ENCODE results near the gene DPF3. TPM values are rescaled to one million over a fixed set of nuclear protein-coding genes. Genes with fewer than 3 reads are reported as not detected.

Gene DPF3
- polyA plus RNA-seq, 1 experiment, result 15.8 TPM

GRCh38 chr14:72903716-72904115 is 9.8 kb upstream of the DPF3 start:
- H3K27me3 ChIP-seq (ENCODE audit: control insufficient read depth, insufficient read depth, low read length), result no peaks in the 10 kb centered on the region
- ChIA-PET POLR2A (interaction anchor here (1.1 to 1.4 kb wide), 2 partner anchors 10 to 390 kb away, joined by 3 read pairs; partner anchors contain the start of gene DPF3), CTCF (interaction anchor here (0.6 to 5.0 kb wide), 15 partner anchors 9 to 389 kb away, joined by 3 to 283 read pairs (median 4); partner anchors contain the start of gene DPF3)
- no peak for DNase-seq (ENCODE audit: low read depth, low spot score)
- H3K27ac ChIP-seq (ENCODE audit: low read depth, low read length), result no peak overlapping the region
- no peak overlapping the region for H3K4me3 ChIP-seq (ENCODE audit: low read depth, low read length)
- 0 out of 2 replicates have a peak, but pooled peaks cover 3% of the 10 kb centered on the region for H3K9me3 ChIP-seq (ENCODE audit: control insufficient read depth, insufficient read depth, low read length)
- TF ChIP-seq, protein P1, sequence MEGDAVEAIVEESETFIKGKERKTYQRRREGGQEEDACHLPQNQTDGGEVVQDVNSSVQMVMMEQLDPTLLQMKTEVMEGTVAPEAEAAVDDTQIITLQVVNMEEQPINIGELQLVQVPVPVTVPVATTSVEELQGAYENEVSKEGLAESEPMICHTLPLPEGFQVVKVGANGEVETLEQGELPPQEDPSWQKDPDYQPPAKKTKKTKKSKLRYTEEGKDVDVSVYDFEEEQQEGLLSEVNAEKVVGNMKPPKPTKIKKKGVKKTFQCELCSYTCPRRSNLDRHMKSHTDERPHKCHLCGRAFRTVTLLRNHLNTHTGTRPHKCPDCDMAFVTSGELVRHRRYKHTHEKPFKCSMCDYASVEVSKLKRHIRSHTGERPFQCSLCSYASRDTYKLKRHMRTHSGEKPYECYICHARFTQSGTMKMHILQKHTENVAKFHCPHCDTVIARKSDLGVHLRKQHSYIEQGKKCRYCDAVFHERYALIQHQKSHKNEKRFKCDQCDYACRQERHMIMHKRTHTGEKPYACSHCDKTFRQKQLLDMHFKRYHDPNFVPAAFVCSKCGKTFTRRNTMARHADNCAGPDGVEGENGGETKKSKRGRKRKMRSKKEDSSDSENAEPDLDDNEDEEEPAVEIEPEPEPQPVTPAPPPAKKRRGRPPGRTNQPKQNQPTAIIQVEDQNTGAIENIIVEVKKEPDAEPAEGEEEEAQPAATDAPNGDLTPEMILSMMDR (IDR thresholded peaks at IDR 0.05; ENCODE audit: low read depth, low read length), result no peak

GRCh38 chr14:72902801-72903530 is 9.1 kb upstream of the DPF3 start:
- no peak for DNase-seq (ENCODE audit: low read depth, low spot score)
- H3K4me3 ChIP-seq (ENCODE audit: low read depth, low read length), result no peak overlapping the region
- no peaks in the 10 kb centered on the region for H3K27me3 ChIP-seq (ENCODE audit: control insufficient read depth, insufficient read depth, low read length)
- CTCF ChIA-PET, result interaction anchor here (0.6 to 5.0 kb wide), 8 partner anchors 8 to 388 kb away, joined by 3 to 283 read pairs (median 6); no protein-coding TSS in a partner anchor
- POLR2A ChIA-PET, result interaction anchor here (0.6 to 1.4 kb wide), 3 partner anchors 9 to 389 kb away, joined by 3 to 5 read pairs (median 3); partner anchors contain the start of gene DPF3
- TF ChIP-seq, protein P1 (IDR thresholded peaks at IDR 0.05; ENCODE audit: low read depth, low read length), result no peak
- no peak overlapping the region for H3K27ac ChIP-seq (ENCODE audit: low read depth, low read length)
- 0 out of 2 replicates have a peak, but pooled peaks cover 3% of the 10 kb centered on the region for H3K9me3 ChIP-seq (ENCODE audit: control insufficient read depth, insufficient read depth, low read length)

GRCh38 chr14:72901361-72901760 is 7.5 kb upstream of the DPF3 start:
- no peak for DNase-seq (ENCODE audit: low read depth, low spot score)
- Histone ChIP-seq H3K9me3 (ENCODE audit: control insufficient read depth, insufficient read depth, low read length) (0 out of 2 replicates have a peak, but pooled peaks cover 3% of the 10 kb centered on the region), H3K27me3 (ENCODE audit: control insufficient read depth, insufficient read depth, low read length) (no peaks in the 10 kb centered on the region), H3K4me3 (ENCODE audit: low read depth, low read length) (no peak overlapping the region), H3K27ac (ENCODE audit: low read depth, low read length) (no peak overlapping the region)
- ChIA-PET CTCF (no interaction called here), POLR2A (no interaction called here)
- TF ChIP-seq, protein P1 (IDR thresholded peaks at IDR 0.05; ENCODE audit: low read depth, low read length), result no peak

- Histone ChIP-seq H3K4me3 (ENCODE audit: low read depth, low read length) (no peak overlapping the region), H3K27ac (ENCODE audit: low read depth, low read length) (no peak overlapping the region), H3K27me3 (ENCODE audit: control insufficient read depth, insufficient read depth, low read length) (no peaks in the 10 kb centered on the region), H3K9me3 (ENCODE audit: control insufficient read depth, insufficient read depth, low read length) (0 out of 2 replicates have a peak, but pooled peaks cover 3% of the 10 kb centered on the region)
- TF ChIP-seq, protein P1 (IDR thresholded peaks at IDR 0.05; ENCODE audit: low read depth, low read length), result no peak
- ChIA-PET POLR2A (no interaction called here), CTCF (interaction anchor here (2.5 to 2.9 kb wide), 3 partner anchors 50 to 384 kb away, joined by 11 to 31 read pairs (median 13); no protein-coding TSS in a partner anchor)
- no peak for DNase-seq (ENCODE audit: low read depth, low spot score)
Observed at GRCh38 chr14:72898448-72898847, 4.5 kb upstream of the DPF3 start.

All from AG04450 (cell line).